Fibroblast of peridontal ligament (primary cell): ENCODE measurements around the gene ZNF74.
"Not testable (repeated sequence)": the region's sequence is repeated elsewhere in the genome, so short reads cannot be mapped to it uniquely, and the experiment has no call there.

Experiments
- DNase-seq: peaks from one replicate; pipeline ENCODE4 v3.0.0-alpha.2; 2010; ENCODE audit errors: extremely low read depth

The ZNF74 gene

GRCh38 chr22:20448630-20449029 is 54.7 kb downstream of the ZNF74 start:
- DNase-seq = no peak

GRCh38 chr22:20449819-20450550 is 56.0 kb downstream of the ZNF74 start:
- DNase-seq = no peak

GRCh38 chr22:20450551-20450906 is 56.6 kb downstream of the ZNF74 start:
- no peak for DNase-seq

- not testable (repeated sequence) for DNase-seq
These were observed 57.3 kb downstream of the ZNF74 start for GRCh38 chr22:20451129-20451778.

- DNase-seq = no peak
These were observed 58.0 kb downstream of the ZNF74 start for GRCh38 chr22:20451920-20452319.

- no peak for DNase-seq
These were observed 59.3 kb downstream of the ZNF74 start for GRCh38 chr22:20453222-20453621.

DNA sequence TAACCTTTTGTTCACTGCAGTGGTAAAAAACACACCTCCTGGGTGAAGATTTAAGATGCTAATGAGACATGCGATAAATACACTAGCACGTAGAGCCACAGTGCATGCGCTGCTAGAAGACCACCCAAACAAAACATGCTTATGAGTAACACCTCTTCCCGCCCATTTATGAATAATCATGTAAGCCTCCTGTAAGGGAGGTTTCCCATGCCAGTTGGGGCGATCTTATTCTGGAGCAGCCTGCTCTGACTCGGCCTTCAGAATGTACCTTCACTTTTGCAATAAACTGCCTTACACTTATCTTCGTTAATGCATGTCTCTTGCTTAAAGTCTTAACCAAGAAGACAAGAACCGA is 61.7 kb downstream of the ZNF74 start:
- DNase-seq = no peak

- peak; percentile 84 for DNase-seq
These were observed 62.2 kb downstream of the ZNF74 start for GRCh38 chr22:20456064-20456721.

GRCh38 chr22:20456722-20457076 is 62.7 kb downstream of the ZNF74 start:
- no peak for DNase-seq

- no peak for DNase-seq
These were observed 63.7 kb downstream of the ZNF74 start for GRCh38 chr22:20457506-20458240.
